NCI-H2171 treated with DMSO at 0.1 percent for 48 hours (cell line): ENCODE results near the gene SSTR5.
"Not testable (repeated sequence)": the region's sequence is repeated elsewhere in the genome, so short reads cannot be mapped to it uniquely, and the experiment has no call there.

Experiments
- DNase-seq: peaks from one replicate; lab custom pipeline; 2025; lab: John Stamatoyannopoulos, UW

The SSTR5 gene

GRCh38 chr16:1075546-1075945 lies 3.0 kb downstream of the SSTR5 start:
- peak; percentile 55 for DNase-seq

GRCh38 chr16:1076801-1077576 lies 4.4 kb downstream of the SSTR5 start:
- DNase-seq: no peak

GRCh38 chr16:1077877-1078578 lies 5.5 kb downstream of the SSTR5 start:
- no peak for DNase-seq

GRCh38 chr16:1078579-1079021 lies 6.1 kb downstream of the SSTR5 start:
- peak; percentile 80 for DNase-seq

- DNase-seq: no peak
These were observed 6.8 kb downstream of the SSTR5 start for GRCh38 chr16:1079341-1079740.

- no peak for DNase-seq
These were observed 7.4 kb downstream of the SSTR5 start for GRCh38 chr16:1079786-1080525.

GRCh38 chr16:1080801-1081733 lies 8.5 kb downstream of the SSTR5 start:
- DNase-seq: no peak

GRCh38 chr16:1081734-1082265 lies 9.3 kb downstream of the SSTR5 start:
- DNase-seq: no peak

GRCh38 chr16:1082266-1082951 lies 9.9 kb downstream of the SSTR5 start:
- DNase-seq: no peak

GRCh38 chr16:1082952-1083675 lies 10.6 kb downstream of the SSTR5 start:
- DNase-seq: no peak

GRCh38 chr16:1084971-1085370 lies 12.4 kb downstream of the SSTR5 start:
- no peak for DNase-seq

- DNase-seq: not testable (repeated sequence)
These were observed 13.9 kb downstream of the SSTR5 start for GRCh38 chr16:1086443-1086842.

- no peak for DNase-seq
These were observed 16.0 kb downstream of the SSTR5 start for GRCh38 chr16:1088295-1089170.

- DNase-seq: no peak
These were observed 16.9 kb downstream of the SSTR5 start for GRCh38 chr16:1089439-1089821.

GRCh38 chr16:1089822-1090619 lies 17.5 kb downstream of the SSTR5 start:
- no peak for DNase-seq

- DNase-seq: no peak
These were observed 18.4 kb downstream of the SSTR5 start for GRCh38 chr16:1090620-1091587.

GRCh38 chr16:1091992-1092552 lies 19.5 kb downstream of the SSTR5 start:
- no peak for DNase-seq
